Measurements from ENCODE around the gene ZNF213.

Gene ZNF213

GRCh38 chr16:3142327-3142726 is 7.5 kb downstream of the ZNF213 start:
- no peak overlapping the region for H3K4me3 ChIP-seq (ENCODE audit: low read depth, low read length)
- TF ChIP-seq CTCF (IDR thresholded peaks at IDR 0.05; ENCODE audit: low read depth, low read length) = no peak

- TF ChIP-seq CTCF (IDR thresholded peaks at IDR 0.05; ENCODE audit: low read depth, low read length) = no peak
These were observed 7.9 kb downstream of the ZNF213 start for GRCh38 chr16:3142770-3143169.

GRCh38 chr16:3143189-3143588 is 8.4 kb downstream of the ZNF213 start:
- TF ChIP-seq CTCF (IDR thresholded peaks at IDR 0.05; ENCODE audit: low read depth, low read length) = no peak
- H3K4me3 ChIP-seq (ENCODE audit: low read depth, low read length) = no peak overlapping the region

More at GRCh38 chr16:3142770-3143169, 7.9 kb downstream of the ZNF213 start:
- no peak overlapping the region for H3K4me3 ChIP-seq (ENCODE audit: low read depth, low read length)

GRCh38 chr16:3143598-3144320 is 8.9 kb downstream of the ZNF213 start:
- no peak overlapping the region for H3K4me3 ChIP-seq (ENCODE audit: low read depth, low read length)
- no peak for TF ChIP-seq CTCF (IDR thresholded peaks at IDR 0.05; ENCODE audit: low read depth, low read length)

- no peak overlapping the region for H3K4me3 ChIP-seq (ENCODE audit: low read depth, low read length)
- no peak for TF ChIP-seq CTCF (IDR thresholded peaks at IDR 0.05; ENCODE audit: low read depth, low read length)
These were observed 9.6 kb downstream of the ZNF213 start for GRCh38 chr16:3144321-3144983.

GRCh38 chr16:3145151-3145550 is 10.3 kb downstream of the ZNF213 start:
- H3K4me3 ChIP-seq (ENCODE audit: low read depth, low read length) = no peak overlapping the region
- TF ChIP-seq CTCF (IDR thresholded peaks at IDR 0.05; ENCODE audit: low read depth, low read length) = no peak

- H3K4me3 ChIP-seq (ENCODE audit: low read depth, low read length) = no peak overlapping the region
- TF ChIP-seq CTCF (IDR thresholded peaks at IDR 0.05; ENCODE audit: low read depth, low read length) = no peak
These were observed 10.8 kb downstream of the ZNF213 start for GRCh38 chr16:3145660-3146059.

All from WI38 (cell line).